WTC11 (cell line): ENCODE measurements around the gene LYRM4. TPM values are rescaled to one million over a fixed set of nuclear protein-coding genes. Genes with fewer than 3 reads are reported as not detected.

Source experiments
- ATAC-seq: fragments of 200-7000 bp; cut with Tn5 transposase; 2 replicates; pipeline ENCODE4 v1.10.0; 2021; ENCODE audit warnings: mild to moderate bottlenecking, moderate library complexity
- CTCF ChIA-PET: fragments of 300-600 bp; sonication (Branson Sonifier 250); formaldehyde crosslinking; loops from one replicate; lab custom pipeline; 2021; ENCODE audit warnings: antibody characterized with exemption; lab: Charles Lee
- POLR2A ChIA-PET: fragments of 350-600 bp; sonication (Branson Sonifier 250); formaldehyde crosslinking; loops from one replicate; lab custom pipeline; 2021; ENCODE audit warnings: antibody characterized with exemption; lab: Charles Lee
- DNase-seq: peaks from one replicate; pipeline ENCODE4 v3.0.0; 2021; ENCODE audit warnings: low spot score
- H3K27ac Mint-ChIP-seq: 2 replicates; pipeline ENCODE4 v1.8.0; 2021; ENCODE audit warnings: mixed read lengths
- H3K27me3 Mint-ChIP-seq: 2 replicates; pipeline ENCODE4 v1.8.0; 2021; ENCODE audit warnings: low read depth, mild to moderate bottlenecking, moderate library complexity, mixed read lengths
- H3K36me3 Mint-ChIP-seq: 2 replicates; pipeline ENCODE4 v1.8.0; 2021; ENCODE audit warnings: mixed read lengths
- H3K4me1 Mint-ChIP-seq: 2 replicates; pipeline ENCODE4 v1.8.0; 2022; ENCODE audit warnings: mixed read lengths
- H3K4me3 Mint-ChIP-seq: 2 replicates; pipeline ENCODE4 v1.8.0; 2021; ENCODE audit warnings: mild to moderate bottlenecking, moderate library complexity, mixed read lengths
- H3K9me3 Mint-ChIP-seq: 2 replicates; pipeline ENCODE4 v1.8.0; 2021; ENCODE audit warnings: mixed read lengths
- ARID4B ChIP-seq: sonication (generic); formaldehyde crosslinking; IDR thresholded peaks from 2 replicates; pipeline ENCODE4 v1.8.0; 2023; ENCODE audit warnings: missing genetic modification reagents, mild to moderate bottlenecking, borderline replicate concordance
- ATF1 ChIP-seq: sonication (generic); formaldehyde crosslinking; IDR thresholded peaks from 2 replicates; pipeline ENCODE4 v1.8.1; 2023; ENCODE audit warnings: mild to moderate bottlenecking, moderate library complexity, missing genetic modification reagents
- ATF3 ChIP-seq: sonication (generic); formaldehyde crosslinking; conservative IDR thresholded peaks from 2 replicates; pipeline ENCODE4 v1.8.1; 2022; ENCODE audit warnings: mild to moderate bottlenecking, missing genetic modification reagents
- CTCF ChIP-seq: fragments of 200-600 bp; IDR thresholded peaks from 2 replicates; pipeline ENCODE4 v1.8.0; 2022; ENCODE audit warnings: antibody characterized with exemption
- ESRRA ChIP-seq: sonication (generic); formaldehyde crosslinking; IDR thresholded peaks from 2 replicates; pipeline ENCODE4 v1.8.1; 2022; ENCODE audit warnings: mild to moderate bottlenecking, missing genetic modification reagents, borderline replicate concordance
- FOXJ3 ChIP-seq: sonication (generic); formaldehyde crosslinking; IDR thresholded peaks from 2 replicates; pipeline ENCODE4 v1.9.0; 2021; ENCODE audit warnings: missing genetic modification reagents, mild to moderate bottlenecking, borderline replicate concordance
- GABPB1 ChIP-seq: sonication (generic); formaldehyde crosslinking; IDR thresholded peaks from 2 replicates; pipeline ENCODE4 v1.8.1; 2023; ENCODE audit warnings: mild to moderate bottlenecking, missing genetic modification reagents
- GTF2I ChIP-seq: fragments of 250-450 bp; sonication (Bioruptor Pico); conservative IDR thresholded peaks from 2 replicates; pipeline ENCODE4 v1.4.0; 2021; ENCODE audit warnings: mild to moderate bottlenecking
- IRF1 ChIP-seq: sonication (generic); formaldehyde crosslinking; IDR thresholded peaks from 2 replicates; pipeline ENCODE4 v1.8.0; 2023; ENCODE audit warnings: missing genetic modification reagents
- KAT7 ChIP-seq: sonication (generic); formaldehyde crosslinking; IDR thresholded peaks from 2 replicates; pipeline ENCODE4 v1.8.1; 2023; ENCODE audit warnings: missing genetic modification reagents, mild to moderate bottlenecking, borderline replicate concordance
- MAX ChIP-seq: sonication (generic); formaldehyde crosslinking; IDR thresholded peaks from 2 replicates; pipeline ENCODE4 v1.8.0; 2022; ENCODE audit warnings: mild to moderate bottlenecking, missing genetic modification reagents
- NFE2L1 ChIP-seq: sonication (generic); formaldehyde crosslinking; IDR thresholded peaks from 2 replicates; pipeline ENCODE4 v1.8.1; 2023; ENCODE audit warnings: missing genetic modification reagents
- NFYB ChIP-seq: sonication (generic); formaldehyde crosslinking; conservative IDR thresholded peaks from 2 replicates; pipeline ENCODE4 v1.8.0; 2022; ENCODE audit warnings: low read depth, missing genetic modification reagents
- NR1H2 ChIP-seq: sonication (generic); formaldehyde crosslinking; IDR thresholded peaks from 2 replicates; pipeline ENCODE4 v1.9.0; 2021; ENCODE audit warnings: mild to moderate bottlenecking, moderate library complexity, missing genetic modification reagents
- PRRX2 ChIP-seq: fragments of 250-450 bp; sonication (Bioruptor Pico); IDR thresholded peaks from 2 replicates; pipeline ENCODE4 v1.8.0; 2021; ENCODE audit warnings: mild to moderate bottlenecking
- TCF7 ChIP-seq: sonication (generic); formaldehyde crosslinking; IDR thresholded peaks from 2 replicates; pipeline ENCODE4 v1.8.0; 2022; ENCODE audit warnings: mild to moderate bottlenecking, low read depth, missing genetic modification reagents, moderate library complexity
- USF2 ChIP-seq: sonication (generic); formaldehyde crosslinking; IDR thresholded peaks from 2 replicates; pipeline ENCODE4 v1.8.1; 2023; ENCODE audit warnings: mild to moderate bottlenecking, missing genetic modification reagents, moderate library complexity
- ZBTB21 ChIP-seq: sonication (generic); formaldehyde crosslinking; IDR thresholded peaks from 2 replicates; pipeline ENCODE4 v1.8.1; 2023; ENCODE audit warnings: mild to moderate bottlenecking, missing genetic modification reagents, borderline replicate concordance
- ZNF138 ChIP-seq: sonication (generic); formaldehyde crosslinking; conservative IDR thresholded peaks from 2 replicates; pipeline ENCODE4 v1.8.1; 2022; ENCODE audit warnings: mild to moderate bottlenecking, moderate library complexity, missing genetic modification reagents
- ZNF416 ChIP-seq: fragments of 250-450 bp; sonication (Bioruptor Pico); IDR thresholded peaks from 2 replicates; pipeline ENCODE4 v1.9.0; 2021; ENCODE audit warnings: mild to moderate bottlenecking, inconsistent platforms
- total RNA-seq: library from RNA; stranded (reverse); gene quantifications from 3 replicates; pipeline ENCODE4 v1.2.3, GENCODE V29; 2021

Gene LYRM4
- total RNA-seq, 1 experiment from 2014 or later, result 49.7 TPM

- ChIA-PET POLR2A (interaction anchor here (0.6 kb wide), 1 partner anchor 40 kb away, joined by 3 read pairs; no protein-coding TSS in a partner anchor), CTCF (no interaction called here)
- H3K9me3 Mint-ChIP-seq, result peaks cover 6% of the 10 kb centered on the region
- H3K27ac Mint-ChIP-seq, result peak overlapping the region; percentile 97
- no peak for TF ChIP-seq ZNF416 (CRISPR knock-in tag)
- no peak for TF ChIP-seq ARID4B
- TF ChIP-seq NFE2L1 (CRISPR knock-in tag), result no peak
- no peak for TF ChIP-seq GABPB1 (CRISPR knock-in tag)
- no peak for TF ChIP-seq GTF2I (CRISPR knock-in tag)
- TF ChIP-seq ESRRA (CRISPR knock-in tag), result no peak
- TF ChIP-seq ZBTB21 (CRISPR knock-in tag), result no peak
- no peak for TF ChIP-seq IRF1 (CRISPR knock-in tag)
- TF ChIP-seq, all 79 proteins: peak for 0
- DNase-seq (no peak), ATAC-seq (no peak)
- Mint-ChIP-seq H3K4me3 (peak overlapping the region; percentile 88), H3K4me1 (peaks cover 6% of the 10 kb centered on the region), H3K36me3 (peaks cover 11% of the 10 kb centered on the region), H3K27me3 (no peaks in the 10 kb centered on the region)
Measured at GRCh38 chr6:5259428-5259827, 1.3 kb downstream of the LYRM4 start.

- H3K27me3 Mint-ChIP-seq, result no peaks in the 10 kb centered on the region
- no peak for DNase-seq
- POLR2A ChIA-PET, result no interaction called here
- H3K4me1 Mint-ChIP-seq, result peaks cover 6% of the 10 kb centered on the region
- TF ChIP-seq KAT7 (CRISPR knock-in tag), result no peak
- no peak for TF ChIP-seq ATF3 (CRISPR knock-in tag)
- no peak for TF ChIP-seq TCF7 (CRISPR knock-in tag)
- TF ChIP-seq ZNF138 (CRISPR knock-in tag), result no peak
- TF ChIP-seq FOXJ3 (CRISPR knock-in tag), result no peak
- no peak for TF ChIP-seq CTCF
- TF ChIP-seq PRRX2 (CRISPR knock-in tag), result no peak
- no peak for TF ChIP-seq NR1H2 (CRISPR knock-in tag)
- TF ChIP-seq NFYB (CRISPR knock-in tag), result no peak
- TF ChIP-seq, all 79 proteins: peak for 0
- no peak overlapping the region for H3K4me3 Mint-ChIP-seq
- peaks cover 6% of the 10 kb centered on the region for H3K9me3 Mint-ChIP-seq
- CTCF ChIA-PET, result no interaction called here
- H3K36me3 Mint-ChIP-seq, result peaks cover 20% of the 10 kb centered on the region
- H3K27ac Mint-ChIP-seq, result no peak overlapping the region
- no peak for ATAC-seq
Measured at GRCh38 chr6:5257400-5257799, 3.4 kb downstream of the LYRM4 start.

GRCh38 chr6:5256952-5257351 lies 3.8 kb downstream of the LYRM4 start:
- peaks cover 22% of the 10 kb centered on the region for H3K36me3 Mint-ChIP-seq
- no peaks in the 10 kb centered on the region for H3K27me3 Mint-ChIP-seq
- no peak overlapping the region for H3K27ac Mint-ChIP-seq
- H3K9me3 Mint-ChIP-seq, result peaks cover 6% of the 10 kb centered on the region
- no peak overlapping the region for H3K4me3 Mint-ChIP-seq
- CTCF ChIA-PET, result interaction anchor here (1.0 kb wide), 1 partner anchor 42 kb away, joined by 4 read pairs; no protein-coding TSS in a partner anchor
- POLR2A ChIA-PET, result no interaction called here
- peaks cover 6% of the 10 kb centered on the region for H3K4me1 Mint-ChIP-seq
- ATAC-seq, result no peak
- no peak for DNase-seq
- TF ChIP-seq USF2 (CRISPR knock-in tag), result no peak
- no peak for TF ChIP-seq ARID4B
- no peak for TF ChIP-seq ATF1 (CRISPR knock-in tag)
- no peak for TF ChIP-seq MAX (CRISPR knock-in tag)
